Testis (tissue), 2 donors: Measurements from ENCODE around the gene CSF2RB.

Experiments
- POLR2A ChIP-seq: fragments of 450-650 bp; IDR thresholded peaks from one replicate; pipeline ENCODE4 v1.6.1; 2017; ENCODE audit warnings: antibody characterized with exemption, mild to moderate bottlenecking, moderate library complexity
- TF ChIP-seq, protein P1 (sequence below), 3 experiments: fragments of 450-650 bp in 2 of 3; fragments of 200-600 bp in 1 of 3; sonication (generic) in 1 of 3; IDR thresholded peaks; one replicate each; pipeline ENCODE4 v1.5.1; 2016 to 2019; ENCODE audit warnings: antibody characterized with exemption in 3 of 3, mild to moderate bottlenecking in 2 of 3, moderate library complexity in 1 of 3

DNA sequence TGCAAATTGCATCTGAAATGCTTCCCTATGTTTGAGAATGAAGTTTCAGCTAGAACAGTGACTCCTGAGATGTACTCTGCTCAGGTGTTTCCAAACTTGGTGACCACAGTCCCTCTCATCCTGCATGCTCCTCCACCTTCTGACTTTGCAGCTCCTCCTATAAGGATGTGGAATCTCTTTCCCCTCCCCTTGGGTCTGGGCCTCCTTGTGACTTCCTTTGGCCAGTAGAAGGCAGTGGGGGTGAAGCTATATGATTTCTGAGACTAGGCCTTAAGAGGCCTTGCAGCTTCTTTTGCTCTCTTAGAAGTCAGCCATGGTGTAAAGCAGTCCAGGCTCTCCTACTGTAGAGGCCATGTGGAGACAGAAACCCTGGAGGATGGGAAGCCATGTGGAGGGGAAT lies 50.7 kb downstream of the CSF2RB start:
- TF ChIP-seq, protein P1, sequence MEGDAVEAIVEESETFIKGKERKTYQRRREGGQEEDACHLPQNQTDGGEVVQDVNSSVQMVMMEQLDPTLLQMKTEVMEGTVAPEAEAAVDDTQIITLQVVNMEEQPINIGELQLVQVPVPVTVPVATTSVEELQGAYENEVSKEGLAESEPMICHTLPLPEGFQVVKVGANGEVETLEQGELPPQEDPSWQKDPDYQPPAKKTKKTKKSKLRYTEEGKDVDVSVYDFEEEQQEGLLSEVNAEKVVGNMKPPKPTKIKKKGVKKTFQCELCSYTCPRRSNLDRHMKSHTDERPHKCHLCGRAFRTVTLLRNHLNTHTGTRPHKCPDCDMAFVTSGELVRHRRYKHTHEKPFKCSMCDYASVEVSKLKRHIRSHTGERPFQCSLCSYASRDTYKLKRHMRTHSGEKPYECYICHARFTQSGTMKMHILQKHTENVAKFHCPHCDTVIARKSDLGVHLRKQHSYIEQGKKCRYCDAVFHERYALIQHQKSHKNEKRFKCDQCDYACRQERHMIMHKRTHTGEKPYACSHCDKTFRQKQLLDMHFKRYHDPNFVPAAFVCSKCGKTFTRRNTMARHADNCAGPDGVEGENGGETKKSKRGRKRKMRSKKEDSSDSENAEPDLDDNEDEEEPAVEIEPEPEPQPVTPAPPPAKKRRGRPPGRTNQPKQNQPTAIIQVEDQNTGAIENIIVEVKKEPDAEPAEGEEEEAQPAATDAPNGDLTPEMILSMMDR (IDR thresholded peaks at IDR 0.05): no peak
- TF ChIP-seq POLR2A: no peak
